HepG2 (cell line): ENCODE measurements around the gene FAM83G. TPM values are rescaled to one million over a fixed set of nuclear protein-coding genes. Genes with fewer than 3 reads are reported as not detected.

ENCODE experiments used
- ATAC-seq: fragments of 200-7000 bp; cut with Tn5 transposase; 3 replicates; pipeline ENCODE4 v1.9.1; 2020; ENCODE audit warnings: mild to moderate bottlenecking, moderate library complexity
- BruUV-seq: library from RNA; stranded (reverse); fragments of 400-500 nt; replicated peaks from 2 replicates; lab custom pipeline; 2021; lab: Mats Ljungman, UMichigan
- CTCF ChIA-PET: fragments of 300-600 bp; formaldehyde crosslinking; extraction: SDS; loops from one replicate; lab custom pipeline; 2021; ENCODE audit warnings: low total read pairs, inconsistent platforms, low intra/inter-chr PET ratio; lab: Yijun Ruan, JAX
- POLR2A ChIA-PET: fragments of 350-600 bp; sonication (Branson Sonifier 250); formaldehyde crosslinking; loops from one replicate; lab custom pipeline; 2020; ENCODE audit warnings: antibody characterized with exemption, inconsistent platforms; lab: Yijun Ruan, JAX
- DNase-seq: peaks from one replicate; pipeline ENCODE4 v3.0.0-alpha.2; 2015; ENCODE audit warnings: low spot score
- FAIRE-seq: peaks from 3 replicates; lab custom pipeline; 2011; peaks lifted over from hg19 to GRCh38; lab: Jason Lieb, UNC
- H2AFZ ChIP-seq: one replicate; pipeline ENCODE4 v1.6.1; 2011; ENCODE audit warnings: low read length, inconsistent platforms
- H3K27ac ChIP-seq: fragments of 300-600 bp; 3 replicates; pipeline ENCODE4 v1.8.0; 2011; ENCODE audit warnings: mixed run types, mild to moderate bottlenecking, mixed read lengths, low read length, inconsistent platforms; ENCODE audit not compliant: insufficient read depth; ENCODE audit errors: extremely low read length
- H3K27me3 ChIP-seq, 2 experiments: fragments of 200-600 bp in 1 of 2; 2 replicates in 1 of 2; 3 replicates in 1 of 2; pipeline versions ENCODE4 v1.6.0 to v1.8.0; 2011; ENCODE audit warnings: low read length in 2 of 2, mild to moderate bottlenecking in 2 of 2, moderate library complexity in 2 of 2, inconsistent platforms in 1 of 2; ENCODE audit not compliant: insufficient read depth in 2 of 2, control insufficient read depth in 1 of 2
- H3K36me3 ChIP-seq, 2 experiments: fragments of 200-600 bp in 1 of 2; replicated peaks in 1 of 2; 2 replicates in 1 of 2; 3 replicates in 1 of 2; pipeline versions ENCODE4 v1.5.1 to v1.8.0; 2011; ENCODE audit warnings: low read length in 2 of 2, inconsistent platforms in 1 of 2; ENCODE audit not compliant: insufficient read depth in 2 of 2, control insufficient read depth in 1 of 2
- H3K4me1 ChIP-seq: 2 replicates; pipeline ENCODE4 v1.5.1; 2012; ENCODE audit warnings: low read length, inconsistent platforms; ENCODE audit not compliant: insufficient read depth
- H3K4me2 ChIP-seq: 2 replicates; pipeline ENCODE4 v1.6.0; 2011; ENCODE audit warnings: low read depth, low read length, inconsistent platforms
- H3K4me3 ChIP-seq, 3 experiments: fragments of 200-600 bp in 1 of 3; sonication (generic), shearing (Covaris generic) in 1 of 3; replicated peaks in 1 of 3; 2 replicates each; pipeline ENCODE4 v1.5.1; 2011 to 2016; ENCODE audit warnings: low read length in 3 of 3, inconsistent platforms in 2 of 3, low read depth in 2 of 3, mild to moderate bottlenecking in 2 of 3, control low read depth in 1 of 3, mixed read lengths in 1 of 3; ENCODE audit not compliant: insufficient read depth in 1 of 3
- H3K79me2 ChIP-seq: one replicate; pipeline ENCODE4 v1.6.1; 2011; ENCODE audit warnings: low read length, inconsistent platforms; ENCODE audit not compliant: insufficient read depth
- H3K9ac ChIP-seq: 2 replicates; pipeline ENCODE4 v1.6.0; 2011; ENCODE audit warnings: mild to moderate bottlenecking, low read depth, low read length, inconsistent platforms; ENCODE audit not compliant: insufficient read depth
- H3K9me3 ChIP-seq: 2 replicates; pipeline ENCODE4 v1.5.1; 2012; ENCODE audit warnings: mild to moderate bottlenecking, low read length
- H4K20me1 ChIP-seq: 2 replicates; pipeline ENCODE4 v1.6.0; 2011; ENCODE audit warnings: inconsistent platforms, mild to moderate bottlenecking, low read length, moderate library complexity; ENCODE audit not compliant: insufficient read depth
- ATF7-NPFF ChIP-seq: sonication (generic); formaldehyde crosslinking; IDR thresholded peaks from 2 replicates; pipeline ENCODE4 v1.8.1; 2023; ENCODE audit warnings: mild to moderate bottlenecking, low read depth, missing genetic modification reagents, moderate library complexity
- ELF4 ChIP-seq: sonication (generic); formaldehyde crosslinking; IDR thresholded peaks from 2 replicates; pipeline ENCODE4 v1.5.0; 2020; ENCODE audit warnings: missing genetic modification reagents, mild to moderate bottlenecking, moderate library complexity, borderline replicate concordance
- FOXK1 ChIP-seq: sonication (generic); formaldehyde crosslinking; IDR thresholded peaks from 2 replicates; pipeline ENCODE4 v1.4.0; 2020; ENCODE audit warnings: low read depth, missing genetic modification reagents, borderline replicate concordance
- HHEX ChIP-seq: IDR thresholded peaks from 2 replicates; pipeline ENCODE4 v1.6.1; 2016; ENCODE audit warnings: control low read depth
- HNF4A ChIP-seq: sonication (generic); formaldehyde crosslinking; IDR thresholded peaks from 2 replicates; pipeline ENCODE4 v1.4.0; 2020; ENCODE audit warnings: missing genetic modification reagents
- HNF4G ChIP-seq, 2 experiments: sonication (generic) in 1 of 2; formaldehyde crosslinking in 1 of 2; IDR thresholded peaks; 2 replicates each; pipeline versions ENCODE4 v1.4.0 to v1.6.1; 2011 to 2020; ENCODE audit warnings: borderline replicate concordance in 2 of 2, low read depth in 2 of 2, mild to moderate bottlenecking in 2 of 2, low read length in 1 of 2, missing genetic modification reagents in 1 of 2, moderate library complexity in 1 of 2
- KAT2B ChIP-seq: fragments of 150-350 bp; IDR thresholded peaks from 2 replicates; pipeline ENCODE4 v1.6.1; 2014; ENCODE audit warnings: low read depth, low read length, borderline replicate concordance
- MBD4 ChIP-seq: IDR thresholded peaks from 2 replicates; pipeline ENCODE4 v1.6.1; 2012; ENCODE audit warnings: low read length, inconsistent platforms, borderline replicate concordance
- MIXL1 ChIP-seq: IDR thresholded peaks from 2 replicates; pipeline ENCODE4 v1.6.1; 2016
- MLX ChIP-seq: IDR thresholded peaks from 2 replicates; pipeline ENCODE4 v1.6.1; 2016
- NFE2 ChIP-seq: sonication (generic); formaldehyde crosslinking; IDR thresholded peaks from 2 replicates; pipeline ENCODE4 v1.4.0; 2020; ENCODE audit warnings: missing genetic modification reagents
- NFKB2 ChIP-seq: sonication (generic); formaldehyde crosslinking; IDR thresholded peaks from 2 replicates; pipeline ENCODE4 v1.4.0; 2020; ENCODE audit warnings: missing genetic modification reagents, borderline replicate concordance
- RARA ChIP-seq: IDR thresholded peaks from 2 replicates; pipeline ENCODE4 v1.6.1; 2016; ENCODE audit warnings: missing genetic modification reagents, missing compliant biosample characterization
- SOX13 ChIP-seq, 3 experiments: fragments of 450-650 bp in 1 of 3; sonication (generic) in 1 of 3; formaldehyde crosslinking in 1 of 3; IDR thresholded peaks in 2 of 3; conservative IDR thresholded peaks in 1 of 3; 2 replicates each; pipeline versions ENCODE4 v1.5.0 to v1.6.1; 2016 to 2020; ENCODE audit warnings: antibody characterized with exemption in 1 of 3, mild to moderate bottlenecking in 1 of 3, missing compliant biosample characterization in 1 of 3, missing genetic modification reagents in 1 of 3, moderate library complexity in 1 of 3
- SP140L ChIP-seq: sonication (generic); formaldehyde crosslinking; IDR thresholded peaks from 2 replicates; pipeline ENCODE4 v1.4.0; 2020; ENCODE audit warnings: missing genetic modification reagents, borderline replicate concordance
- SSRP1 ChIP-seq: IDR thresholded peaks from 2 replicates; pipeline ENCODE4 v1.6.1; 2016; ENCODE audit warnings: control low read depth
- SUZ12 ChIP-seq: fragments of 150-350 bp; IDR thresholded peaks from 2 replicates; pipeline ENCODE4 v1.6.1; 2014; ENCODE audit warnings: low read depth, low read length
- TEAD3 ChIP-seq: optimal IDR thresholded peaks from 2 replicates; pipeline ENCODE3; 2016; ENCODE audit warnings: borderline replicate concordance
- ZNF263 ChIP-seq: sonication (generic); formaldehyde crosslinking; IDR thresholded peaks from 2 replicates; pipeline ENCODE4 v1.4.0; 2020; ENCODE audit warnings: missing genetic modification reagents
- ZNF350 ChIP-seq: sonication (generic); formaldehyde crosslinking; IDR thresholded peaks from 2 replicates; pipeline ENCODE4 v1.4.0; 2020; ENCODE audit warnings: mild to moderate bottlenecking, low read depth, missing genetic modification reagents, borderline replicate concordance
- ZNF788 ChIP-seq: sonication (generic); formaldehyde crosslinking; IDR thresholded peaks from 2 replicates; pipeline ENCODE4 v1.5.0; 2020; ENCODE audit warnings: mild to moderate bottlenecking, missing genetic modification reagents, borderline replicate concordance
- WGBS: methylation state at CpG from one replicate; pipeline ENCODE4 v1.1.6; 2017; ENCODE audit warnings: low lambda C conversion rate; 5-methylcytosine and 5-hydroxymethylcytosine counted together
- in situ Hi-C: cut with HindIII; loops from 2 replicates; pipeline ENCODE4 v1.10.0; 2017; ENCODE audit warnings: low pct_unique_long_range_greater_than_20kb; ENCODE audit not compliant: extremely low pct_ligation_motif_present
- intact Hi-C: fragments of 100-400 bp; cut with micrococcal nuclease; formaldehyde crosslinking; loops from one replicate; pipeline ENCODE4 v1.10.0; 2022; ENCODE audit not compliant: unreplicated experiment
- polyA plus RNA-seq, 8 experiments: library from polyadenylated mRNA; depleted of rRNA in 3 of 8; stranded (reverse) in 7 of 8; unstranded in 1 of 8; fragments of >200 nt; fragmentation: Illumina TruSeq in 4 of 8; extraction: Trizol in 4 of 8; gene quantifications; 2 replicates each; pipeline versions ENCODE4 v1.2.1 to v1.2.3, GENCODE V29; 2011 to 2016; ENCODE audit warnings: low read depth in 4 of 8, missing spikeins in 1 of 8, mixed read lengths in 1 of 8; ENCODE audit not compliant: insufficient read depth in 1 of 8
- total RNA-seq, 5 experiments: library from RNA; depleted of rRNA; stranded (reverse); fragments of >200 nt; fragmentation: Illumina TruSeq; extraction: Trizol; gene quantifications; 2 replicates each; pipeline ENCODE4 v1.2.3, GENCODE V29; 2016; ENCODE audit warnings: low read depth in 1 of 5
- TF ChIP-seq, protein P1 (sequence below): sonication (generic); formaldehyde crosslinking; IDR thresholded peaks from 2 replicates; pipeline ENCODE4 v1.4.0; 2020; ENCODE audit warnings: missing genetic modification reagents, borderline replicate concordance

The FAM83G gene
- total and polyA plus RNA-seq, 2 of the 13 experiments (the other 11 are each of a cell fraction or from before 2014, with no cell fraction given) = 13.7 to 18.6 TPM

GRCh38 chr17:18980682-18981334, 23.8 kb downstream of the FAM83G start:
- peak; percentile 49 for FAIRE-seq
- Histone ChIP-seq H3K36me3 (peaks cover 27 to 64% of the 10 kb centered on the region in 2 experiments; a peak in 4 of 5 replicates), H3K4me3 (no peak overlapping the region), H3K27me3 (no peaks in the 10 kb centered on the region), H3K4me1 (peaks cover 51% of the 10 kb centered on the region), H4K20me1 (no peaks in the 10 kb centered on the region), H2AFZ (no peak overlapping the region), H3K79me2 (no peaks in the 10 kb centered on the region), H3K9me3 (no peaks in the 10 kb centered on the region), H3K27ac (peak overlapping the region; percentile 88), H3K9ac (peak overlapping the region; percentile 62; the same call in 1 of the 2 replicates), H3K4me2 (peak overlapping the region; percentile 45)
- peak; percentile 31 for ATAC-seq
- intact Hi-C loops (no loop called here), in situ Hi-C loops (no loop called here)
- BruUV-seq = no TSS peak
- peak; percentile 60 for DNase-seq
- WGBS = 27% methylated on average over 5 of the region's 13 CpGs
- ChIA-PET CTCF (no interaction called here), POLR2A (interaction anchor here (1.0 to 3.4 kb wide), 5 partner anchors 9 to 25 kb away, joined by 3 to 22 read pairs (median 6); partner anchors contain the start of gene FAM83G)
- no peak for TF ChIP-seq SP140L (CRISPR knock-in tag)
- TF ChIP-seq ZNF350 (CRISPR knock-in tag) = no peak
- no peak for TF ChIP-seq KAT2B
- no peak for TF ChIP-seq ELF4 (CRISPR knock-in tag)
- TF ChIP-seq HNF4A (CRISPR knock-in tag) = peak; percentile 25; the same call in 1 of the 2 replicates
- TF ChIP-seq FOXK1 (CRISPR knock-in tag) = no peak
- TF ChIP-seq RARA (CRISPR knock-in tag) = peak; percentile 26; the same call in 1 of the 2 replicates
- TF ChIP-seq SOX13 (IDR thresholded peaks at IDR 0.05) = no peak
- TF ChIP-seq SOX13 (CRISPR knock-in tag; conservative IDR thresholded peaks at IDR 0.05 in 1 of 2, IDR thresholded peaks at IDR 0.05 in 1 of 2) = no peak
- peak; percentile 98 for TF ChIP-seq ZNF263
- TF ChIP-seq TEAD3 (CRISPR knock-in tag) = peak; percentile 92
- TF ChIP-seq, protein P1, sequence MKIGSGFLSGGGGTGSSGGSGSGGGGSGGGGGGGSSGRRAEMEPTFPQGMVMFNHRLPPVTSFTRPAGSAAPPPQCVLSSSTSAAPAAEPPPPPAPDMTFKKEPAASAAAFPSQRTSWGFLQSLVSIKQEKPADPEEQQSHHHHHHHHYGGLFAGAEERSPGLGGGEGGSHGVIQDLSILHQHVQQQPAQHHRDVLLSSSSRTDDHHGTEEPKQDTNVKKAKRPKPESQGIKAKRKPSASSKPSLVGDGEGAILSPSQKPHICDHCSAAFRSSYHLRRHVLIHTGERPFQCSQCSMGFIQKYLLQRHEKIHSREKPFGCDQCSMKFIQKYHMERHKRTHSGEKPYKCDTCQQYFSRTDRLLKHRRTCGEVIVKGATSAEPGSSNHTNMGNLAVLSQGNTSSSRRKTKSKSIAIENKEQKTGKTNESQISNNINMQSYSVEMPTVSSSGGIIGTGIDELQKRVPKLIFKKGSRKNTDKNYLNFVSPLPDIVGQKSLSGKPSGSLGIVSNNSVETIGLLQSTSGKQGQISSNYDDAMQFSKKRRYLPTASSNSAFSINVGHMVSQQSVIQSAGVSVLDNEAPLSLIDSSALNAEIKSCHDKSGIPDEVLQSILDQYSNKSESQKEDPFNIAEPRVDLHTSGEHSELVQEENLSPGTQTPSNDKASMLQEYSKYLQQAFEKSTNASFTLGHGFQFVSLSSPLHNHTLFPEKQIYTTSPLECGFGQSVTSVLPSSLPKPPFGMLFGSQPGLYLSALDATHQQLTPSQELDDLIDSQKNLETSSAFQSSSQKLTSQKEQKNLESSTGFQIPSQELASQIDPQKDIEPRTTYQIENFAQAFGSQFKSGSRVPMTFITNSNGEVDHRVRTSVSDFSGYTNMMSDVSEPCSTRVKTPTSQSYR (CRISPR knock-in tag) = 0 out of 2 replicates have a peak, but pooled peaks have one; percentile 44
- no peak for TF ChIP-seq HHEX (CRISPR knock-in tag)
- TF ChIP-seq HNF4G (IDR thresholded peaks at IDR 0.05; ENCODE audit: borderline replicate concordance, low read depth, low read length) = peak; percentile 51; the same call in 1 of the 2 replicates
- no peak for TF ChIP-seq HNF4G (CRISPR knock-in tag; IDR thresholded peaks at IDR 0.05; ENCODE audit: borderline replicate concordance, low read depth)
- no peak for TF ChIP-seq SUZ12
- TF ChIP-seq NFE2 (CRISPR knock-in tag) = no peak
- TF ChIP-seq ATF7-NPFF (CRISPR knock-in tag) = peak; percentile 40; the same call in 1 of the 2 replicates
- 0 out of 2 replicates have a peak, but pooled peaks have one; percentile 1 for TF ChIP-seq NFKB2 (CRISPR knock-in tag)
- no peak for TF ChIP-seq MBD4
- no peak for TF ChIP-seq SSRP1 (CRISPR knock-in tag)
- peak; percentile 17; the same call in 1 of the 2 replicates for TF ChIP-seq MLX (CRISPR knock-in tag)
- TF ChIP-seq MIXL1 = no peak
- 0 out of 2 replicates have a peak, but pooled peaks have one; percentile 3 for TF ChIP-seq ZNF788 (CRISPR knock-in tag)
